SH-SY5Y (cell line): Measurements from ENCODE around the gene RAD51B.

Experiments
- GATA2 ChIP-seq: IDR thresholded peaks from 2 replicates; pipeline ENCODE4 v1.6.1; 2011; ENCODE audit warnings: mild to moderate bottlenecking, low read depth, low read length
- GATA3 ChIP-seq: IDR thresholded peaks from 2 replicates; pipeline ENCODE4 v1.6.1; 2011; ENCODE audit warnings: low read depth, mild to moderate bottlenecking, low read length, moderate library complexity

The RAD51B gene

DNA sequence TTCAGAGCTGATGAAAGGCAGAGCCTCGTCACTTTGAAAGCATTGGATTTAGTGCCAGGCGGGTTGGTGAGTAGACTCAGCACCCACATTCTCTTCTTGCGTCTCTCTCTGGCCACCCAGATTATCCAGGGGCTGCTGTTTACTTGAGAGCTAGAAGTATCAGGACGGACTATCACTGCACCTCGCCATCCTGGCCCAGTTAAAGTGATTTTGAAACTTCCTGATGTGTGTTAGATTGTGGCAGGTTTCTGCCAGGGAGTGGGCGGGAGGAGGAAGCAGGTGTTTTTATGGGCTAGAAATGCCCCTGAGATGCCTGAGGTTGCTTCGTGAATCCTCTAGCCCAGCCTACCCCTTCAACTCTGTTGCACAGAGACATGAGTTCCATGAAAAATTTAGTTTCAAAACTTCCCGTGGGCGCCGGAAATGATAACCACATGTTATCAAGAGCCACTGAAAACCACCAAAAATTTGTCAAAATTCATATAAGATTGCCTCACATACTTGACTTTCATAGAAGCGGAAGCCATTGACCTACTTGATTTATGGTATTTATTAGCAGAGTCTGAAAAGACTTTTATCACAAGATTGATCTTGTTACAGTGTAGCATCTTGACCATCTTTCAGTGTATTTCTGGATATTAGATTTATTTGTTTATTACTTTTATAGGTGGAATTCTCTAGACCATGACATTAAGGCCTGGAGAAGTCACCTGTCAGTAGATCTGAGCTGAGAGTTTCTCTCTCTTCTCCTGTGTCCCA lies 466.0 kb downstream of the RAD51B start:
- TF ChIP-seq GATA2 (no peak), GATA3 (no peak)

DNA sequence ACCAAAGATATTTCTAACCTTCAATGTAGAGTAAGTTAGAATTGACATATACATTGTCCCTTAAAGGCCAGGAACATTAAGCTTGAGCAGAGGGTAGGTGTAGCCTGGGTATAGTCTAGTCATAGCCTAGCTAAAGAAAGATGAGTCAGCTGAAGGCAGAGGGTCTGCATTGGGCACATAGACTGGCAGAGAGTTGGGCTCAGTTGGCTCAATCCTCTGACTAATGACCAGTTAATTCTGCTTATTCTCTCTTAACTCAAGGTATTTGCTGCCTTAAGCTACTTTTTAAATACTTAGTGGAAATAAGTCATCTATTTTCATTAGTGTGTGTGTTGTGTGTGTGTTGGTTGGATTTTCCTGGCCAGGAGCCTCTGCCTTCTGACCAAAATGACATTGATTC lies 467.1 kb downstream of the RAD51B start:
- no peak for TF ChIP-seq GATA3
- no peak for TF ChIP-seq GATA2

DNA sequence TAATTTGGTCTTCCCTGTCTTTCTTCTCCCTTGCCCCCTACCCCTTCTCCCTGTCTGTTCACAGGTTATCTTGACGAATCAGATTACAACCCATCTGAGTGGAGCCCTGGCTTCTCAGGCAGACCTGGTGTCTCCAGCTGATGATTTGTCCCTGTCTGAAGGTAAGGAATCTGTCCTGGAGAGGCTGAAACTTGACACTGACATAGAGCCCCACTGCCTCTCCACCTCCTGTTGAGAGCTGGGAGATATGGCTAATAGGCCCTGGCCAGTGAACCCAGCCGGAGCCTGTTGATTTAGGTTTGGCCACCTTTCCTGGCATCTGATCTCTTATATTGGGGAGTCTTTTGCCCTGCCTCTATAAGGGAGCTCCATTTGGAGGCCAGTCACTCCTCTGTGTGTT lies 472.2 kb downstream of the RAD51B start:
- TF ChIP-seq GATA2, result no peak
- TF ChIP-seq GATA3, result no peak

DNA sequence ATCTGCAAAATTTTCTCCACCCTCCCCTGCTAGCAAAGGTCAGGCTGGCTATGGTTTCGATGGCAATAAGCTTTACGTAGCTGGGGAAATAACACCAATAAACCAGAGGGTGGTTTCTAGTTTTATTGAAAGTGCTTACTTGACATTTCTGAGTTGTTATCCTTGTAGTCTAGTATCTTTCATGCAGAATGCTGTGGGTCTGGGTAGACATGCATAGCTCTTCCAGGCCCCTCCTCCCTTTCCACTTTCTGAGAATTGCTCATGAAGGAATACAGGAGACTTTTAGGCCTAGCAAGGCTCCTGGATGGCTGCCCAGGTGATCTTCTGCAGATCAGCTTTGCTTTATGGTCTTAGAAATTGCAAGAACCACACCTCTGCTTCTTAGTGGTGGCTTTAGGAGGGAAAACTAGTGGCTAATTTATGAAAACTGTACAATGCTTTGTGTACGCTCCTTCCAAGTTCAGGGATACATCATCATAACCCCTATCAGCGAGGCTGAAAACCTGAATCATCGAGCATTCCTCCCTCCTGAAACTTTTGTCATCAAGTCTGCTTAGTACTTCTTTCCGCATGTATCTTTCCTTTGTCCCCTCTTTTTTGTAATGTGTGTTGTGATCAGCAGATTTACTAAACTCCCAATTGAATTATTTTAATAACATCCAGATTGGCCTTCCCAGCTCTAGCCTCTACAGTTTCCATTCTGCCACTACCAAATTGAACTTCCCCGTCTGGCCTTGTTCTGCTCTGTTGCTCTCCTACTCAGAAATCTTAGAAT lies 473.0 kb downstream of the RAD51B start:
- no peak for TF ChIP-seq GATA3
- TF ChIP-seq GATA2, result no peak

DNA sequence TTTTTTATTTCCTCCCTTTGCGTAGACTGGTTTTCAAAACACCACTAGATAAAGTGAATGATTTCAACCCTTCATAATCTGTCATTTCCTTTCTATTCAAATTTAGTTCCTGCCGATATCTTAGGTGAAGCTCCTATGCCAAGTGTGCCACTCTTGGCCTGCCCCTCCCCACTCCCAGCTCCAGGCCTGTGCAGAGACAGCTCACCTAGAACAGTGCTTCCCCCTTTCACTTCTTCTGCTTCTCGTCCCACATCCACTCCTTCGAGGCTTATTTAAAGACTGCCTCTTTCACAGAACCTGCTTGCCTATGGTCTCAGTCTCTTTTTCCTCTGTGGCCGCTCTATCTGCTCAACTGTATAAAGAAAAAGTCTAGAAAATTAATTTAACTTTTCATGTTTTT lies 473.8 kb downstream of the RAD51B start:
- TF ChIP-seq GATA2, result no peak
- no peak for TF ChIP-seq GATA3

DNA sequence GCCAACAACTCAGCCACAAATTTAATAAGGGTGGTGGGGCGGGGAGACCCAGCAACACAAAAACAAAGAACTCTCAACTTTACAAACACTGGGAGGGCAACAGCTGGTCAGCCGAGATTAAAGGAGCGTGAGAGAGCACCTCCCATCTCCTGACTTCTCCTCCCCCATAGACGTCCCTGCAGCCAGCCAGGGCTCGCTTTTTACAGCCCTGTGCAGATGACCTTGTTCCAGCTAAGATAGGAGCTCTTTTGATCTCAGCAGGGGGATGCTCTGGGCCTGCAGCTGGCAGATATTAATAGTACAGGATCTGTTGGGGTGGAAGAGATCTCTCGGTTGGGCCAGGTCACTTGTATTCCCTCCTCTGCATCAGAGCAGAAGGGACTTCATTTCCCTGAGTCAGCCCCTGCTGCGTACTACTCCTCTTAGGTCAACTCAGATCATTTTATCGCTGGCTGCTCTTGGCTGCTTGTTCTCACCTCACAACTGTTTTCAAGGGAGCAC lies 475.8 kb downstream of the RAD51B start:
- TF ChIP-seq GATA3 (no peak), GATA2 (no peak)

DNA sequence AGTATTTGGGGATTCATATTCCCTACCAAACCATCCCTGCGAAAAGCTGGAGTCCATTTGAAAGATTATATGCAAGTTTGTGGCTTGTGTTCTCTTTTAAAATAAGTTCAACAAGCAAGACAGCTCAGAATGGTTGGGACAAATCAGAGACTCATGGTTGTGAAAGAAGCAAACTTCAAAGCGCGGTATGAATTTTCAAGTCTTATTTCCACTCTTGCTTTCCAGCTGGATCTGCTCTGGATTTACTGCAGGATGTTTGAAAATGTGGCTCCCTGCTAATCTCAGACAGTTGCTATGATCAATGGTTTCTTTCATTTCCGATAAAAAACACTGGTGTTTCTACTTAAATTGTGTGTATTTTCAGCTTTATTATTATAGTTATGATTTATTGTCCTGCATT lies 477.5 kb downstream of the RAD51B start:
- TF ChIP-seq GATA3 (no peak), GATA2 (no peak)

DNA sequence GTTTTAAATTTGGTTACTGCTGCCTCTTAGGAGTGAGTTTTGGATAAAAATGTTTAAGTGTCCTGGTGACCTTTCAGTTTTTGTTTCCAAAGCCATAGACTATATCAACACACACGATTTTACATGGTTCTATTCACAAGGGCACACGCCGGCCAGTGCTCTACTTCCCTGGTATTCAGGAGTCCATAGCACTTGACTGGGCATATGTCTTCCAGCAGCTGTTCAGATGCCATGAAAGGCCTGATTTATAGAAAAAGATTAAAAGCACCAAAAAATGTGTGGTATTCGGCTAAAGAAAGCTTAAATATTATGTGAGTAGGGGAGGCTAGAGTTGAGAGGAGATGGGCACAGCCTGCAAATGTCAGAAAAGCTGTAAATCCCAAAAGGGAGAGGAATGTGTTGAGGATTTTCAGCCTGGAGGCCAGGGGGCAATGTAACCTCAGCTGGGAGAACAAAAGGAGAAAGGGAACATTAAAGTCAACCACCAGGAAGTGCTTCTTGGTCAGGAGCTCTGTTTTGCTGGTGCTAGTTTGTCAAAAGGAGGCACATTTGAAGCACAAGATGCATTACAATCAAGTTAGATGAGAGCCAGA lies 478.4 kb downstream of the RAD51B start:
- no peak for TF ChIP-seq GATA3
- TF ChIP-seq GATA2, result no peak

DNA sequence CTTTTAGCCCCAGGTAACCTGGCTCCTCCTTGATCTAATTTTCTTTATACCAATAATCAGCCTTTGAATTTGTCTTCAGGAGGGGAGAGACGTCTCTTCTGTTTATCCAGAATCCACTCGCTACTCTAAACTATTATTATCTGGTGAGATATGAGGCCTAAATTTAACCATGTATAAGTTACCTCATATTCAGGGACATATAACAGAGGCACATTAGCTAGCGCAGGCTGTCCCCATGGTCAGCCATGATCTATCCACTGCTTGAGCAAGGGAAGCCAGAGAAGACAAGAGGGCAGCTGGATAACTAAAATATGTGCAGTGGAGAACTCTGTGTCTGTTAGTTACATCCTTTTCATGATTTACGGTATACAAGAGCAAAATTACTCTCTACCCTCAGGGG lies 481.0 kb downstream of the RAD51B start:
- TF ChIP-seq GATA3, result no peak
- no peak for TF ChIP-seq GATA2

DNA sequence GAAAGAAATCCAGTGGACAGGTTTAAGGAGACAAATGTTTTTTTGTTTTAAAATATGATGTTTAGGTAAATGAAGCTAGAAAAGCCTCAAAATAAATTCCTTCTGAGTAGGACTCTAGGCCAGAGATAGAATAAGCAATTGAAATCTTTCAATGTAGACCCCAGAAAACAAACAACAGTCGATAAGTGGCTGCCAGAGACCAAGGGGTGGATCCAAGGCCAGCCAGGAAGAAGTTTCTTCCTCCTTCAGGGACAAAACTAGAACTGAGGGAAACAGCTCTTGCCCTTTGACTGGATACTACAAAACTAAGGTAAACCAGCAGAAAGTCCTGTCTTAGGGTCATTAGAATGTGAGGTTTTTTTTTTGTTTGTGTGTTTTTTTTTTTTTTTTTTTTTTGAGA lies 481.6 kb downstream of the RAD51B start:
- TF ChIP-seq GATA3 (no peak), GATA2 (no peak)

DNA sequence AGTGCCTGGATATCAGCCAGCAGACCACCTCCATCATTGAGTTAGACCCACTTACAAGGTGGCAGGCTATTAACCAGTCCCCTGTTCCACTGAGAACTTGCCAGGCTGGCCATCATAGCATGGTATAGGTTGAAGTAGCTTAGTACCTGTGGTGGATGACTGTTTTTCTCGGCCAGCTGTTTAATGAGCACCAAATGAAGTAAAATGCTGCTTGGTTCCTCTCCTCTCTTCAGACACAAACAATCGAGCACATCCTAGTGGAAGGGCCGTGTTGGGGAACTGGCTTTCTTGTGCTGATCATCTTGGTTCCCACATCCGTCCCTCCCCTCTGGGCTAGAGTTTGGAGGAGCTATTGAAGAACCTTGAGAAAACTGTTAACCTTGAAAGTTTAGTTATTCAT lies 486.2 kb downstream of the RAD51B start:
- TF ChIP-seq GATA3 (no peak), GATA2 (no peak)

DNA sequence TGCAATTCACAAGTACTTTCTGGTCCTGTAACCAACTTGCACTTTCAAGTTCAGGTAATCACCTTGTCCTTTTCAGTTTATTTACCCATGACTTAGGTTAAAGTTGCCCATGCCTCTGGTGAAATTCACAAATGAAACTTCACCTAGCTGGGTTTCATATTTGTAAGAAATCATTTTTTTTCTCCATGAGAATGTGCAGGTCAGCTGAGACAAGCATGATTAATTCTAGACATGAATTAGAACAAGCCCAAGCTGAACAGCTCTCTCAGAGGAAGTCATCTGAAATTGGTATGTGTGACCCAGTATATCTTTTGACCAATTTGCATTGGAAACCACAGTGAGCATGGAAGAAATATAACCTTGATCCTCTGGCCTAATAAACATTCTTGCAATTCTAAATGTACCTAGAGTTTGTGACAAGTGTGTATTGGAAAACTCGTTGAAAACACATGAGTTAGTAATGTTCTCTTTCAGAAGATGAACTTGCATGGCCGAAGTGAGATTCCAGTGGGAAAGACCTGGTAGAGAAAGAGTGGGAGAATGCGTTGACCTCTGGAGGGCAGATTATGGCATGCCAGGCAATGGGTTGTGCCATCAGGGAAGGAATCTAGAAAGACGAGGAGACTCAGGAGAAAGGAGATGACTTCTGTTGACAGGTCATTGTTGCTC lies 486.8 kb downstream of the RAD51B start:
- TF ChIP-seq GATA3 (no peak), GATA2 (no peak)

DNA sequence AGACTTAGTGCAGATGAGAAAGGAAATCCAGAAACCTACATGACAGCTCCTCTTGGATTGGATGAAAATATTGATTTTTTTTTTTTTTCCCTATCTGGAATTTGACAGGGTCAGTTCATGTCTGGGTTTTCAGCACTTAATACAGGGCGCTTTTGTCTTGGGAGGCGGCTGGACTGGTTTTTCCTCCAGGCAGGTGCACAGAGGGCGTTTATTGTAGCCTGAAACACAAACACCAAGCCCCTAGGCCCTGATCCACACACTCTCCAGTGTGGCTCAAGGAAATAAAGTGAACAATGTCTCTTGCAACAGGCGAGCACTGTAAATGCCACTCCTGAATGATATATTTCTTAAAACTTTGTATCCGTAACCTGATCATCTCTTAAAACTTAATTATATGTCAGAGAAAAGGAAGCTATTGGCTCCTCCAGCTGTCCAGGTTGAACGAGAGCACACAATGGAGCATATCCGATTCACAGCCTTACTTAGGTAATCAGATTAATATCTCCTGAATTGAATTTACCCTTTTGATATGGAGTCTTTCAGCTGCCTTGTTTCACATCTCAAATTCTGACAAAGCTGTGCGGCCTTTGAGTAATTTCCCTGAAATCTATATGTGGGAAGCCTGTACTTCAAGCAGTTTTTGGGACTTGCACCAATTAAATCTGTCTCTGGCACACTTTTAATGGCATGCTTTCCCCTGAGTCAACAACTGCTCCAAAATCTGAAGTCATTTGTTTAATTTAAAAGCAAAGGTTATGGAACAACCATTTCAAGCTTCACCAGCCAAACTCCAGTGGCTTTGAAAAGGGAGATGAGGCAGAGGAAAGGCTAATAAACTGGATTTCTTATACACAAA lies 487.6 kb downstream of the RAD51B start:
- no peak for TF ChIP-seq GATA2
- TF ChIP-seq GATA3, result no peak
